ENCODE measurements around the gene PICK1.
"Not testable (repeated sequence)": the region's sequence is repeated elsewhere in the genome, so short reads cannot be mapped to it uniquely, and the experiment has no call there.

PICK1 gene

GRCh38 chr22:38077096-38077495 lies 19.9 kb downstream of the PICK1 start:
- no peak for DNase-seq

GRCh38 chr22:38077595-38077994 lies 20.4 kb downstream of the PICK1 start:
- DNase-seq, result no peak

- DNase-seq, result no peak
Measured at GRCh38 chr22:38078046-38078840, 21.0 kb downstream of the PICK1 start.

- DNase-seq, result not testable (repeated sequence)
Measured at GRCh38 chr22:38079208-38079607, 22.0 kb downstream of the PICK1 start.

- DNase-seq, result no peak
Measured at GRCh38 chr22:38079804-38080203, 22.6 kb downstream of the PICK1 start.

GRCh38 chr22:38080474-38080849 lies 23.3 kb downstream of the PICK1 start:
- DNase-seq, result no peak

GRCh38 chr22:38080850-38081635 lies 23.8 kb downstream of the PICK1 start:
- DNase-seq, result no peak

GRCh38 chr22:38081636-38081940 lies 24.4 kb downstream of the PICK1 start:
- no peak for DNase-seq

GRCh38 chr22:38081941-38082828 lies 25.0 kb downstream of the PICK1 start:
- no peak for DNase-seq

GRCh38 chr22:38082986-38083710 lies 25.9 kb downstream of the PICK1 start:
- no peak for DNase-seq

GRCh38 chr22:38083931-38084631 lies 26.9 kb downstream of the PICK1 start, which contains the start of gene SLC16A8:
Gene SLC16A8, minus strand, starts transcription at chr22:38084184. Its CDS starts 1,311 bp downstream, at chr22:38082873.
- no peak for DNase-seq

GRCh38 chr22:38085056-38085455 lies 27.9 kb downstream of the PICK1 start:
- no peak for DNase-seq

- no peak for DNase-seq
Measured at GRCh38 chr22:38085501-38085900, 28.3 kb downstream of the PICK1 start.

GRCh38 chr22:38086001-38086845 lies 29.0 kb downstream of the PICK1 start:
- DNase-seq, result no peak

GRCh38 chr22:38086942-38087341 lies 29.7 kb downstream of the PICK1 start:
- DNase-seq, result no peak

GRCh38 chr22:38087855-38088254 lies 30.7 kb downstream of the PICK1 start:
- no peak for DNase-seq

GRCh38 chr22:38088629-38089473 lies 31.6 kb downstream of the PICK1 start:
- DNase-seq, result no peak

- DNase-seq, result no peak
Measured at GRCh38 chr22:38089474-38089851, 32.3 kb downstream of the PICK1 start.

- no peak for DNase-seq
Measured at GRCh38 chr22:38097058-38097457, 39.9 kb downstream of the PICK1 start.

Measured in cerebellar nuclear complex (tissue), 1 donor.